NCI-H2196 (cell line): ENCODE results near the gene PDYN.
"Not testable (repeated sequence)": the region's sequence is repeated elsewhere in the genome, so short reads cannot be mapped to it uniquely, and the experiment has no call there.

ENCODE experiments used
- DNase-seq: peaks from one replicate; lab custom pipeline; 2025; ENCODE audit not compliant: unreplicated experiment; lab: John Stamatoyannopoulos, UW

Gene PDYN

DNA sequence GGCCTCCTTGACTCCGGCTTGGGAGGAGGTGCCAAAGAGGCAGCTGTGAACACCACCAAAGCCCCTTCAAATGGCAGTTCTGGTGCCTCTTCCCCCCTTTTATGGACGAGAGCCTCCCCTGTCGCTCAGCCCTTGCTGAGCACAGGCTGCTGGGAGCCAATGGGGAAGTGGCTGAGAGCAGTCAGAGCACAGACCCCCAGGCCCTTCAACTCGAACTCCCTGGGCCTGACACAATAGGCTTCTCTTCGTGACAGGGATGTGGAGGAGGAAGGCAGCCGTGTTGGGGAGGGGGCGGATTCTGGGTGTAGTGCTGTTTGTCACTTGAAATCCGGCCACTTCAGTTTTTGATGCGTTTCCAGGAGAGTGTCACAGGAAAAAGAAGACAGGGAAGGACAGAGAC is at the start of gene PDYN:
Gene PDYN (minus strand): TSS at position 73 of the 400 bp plus-strand sequence. CDS start 10,974 bp downstream, outside the sequence.
- no peak for DNase-seq

DNA sequence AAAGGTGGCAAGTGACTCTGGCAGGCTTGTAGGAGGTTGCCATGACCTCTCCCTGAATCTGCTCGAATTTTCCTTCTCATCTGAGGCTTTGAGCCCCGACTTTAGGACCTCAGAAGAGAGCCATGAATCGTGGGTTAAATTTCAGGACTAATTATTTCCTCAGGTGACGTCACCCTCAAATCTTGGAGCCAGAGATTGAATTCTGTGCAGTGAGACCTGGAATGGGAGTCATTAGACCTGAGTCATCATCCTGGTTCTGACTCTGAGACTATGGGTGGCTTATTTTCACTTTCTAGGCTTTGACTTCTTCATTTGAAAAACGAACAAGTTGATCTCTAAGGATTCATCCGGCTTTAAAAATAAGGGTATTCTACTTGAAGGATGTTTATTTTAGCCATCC is 48.5 kb upstream of the PDYN start:
- no peak for DNase-seq

- DNase-seq = no peak
These were observed 44.3 kb upstream of the PDYN start for GRCh38 chr20:2038161-2038560.

- DNase-seq = no peak
These were observed 43.5 kb upstream of the PDYN start for GRCh38 chr20:2037296-2037914.

- not testable (repeated sequence) for DNase-seq
These were observed 42.5 kb upstream of the PDYN start for GRCh38 chr20:2036357-2036756.

DNA sequence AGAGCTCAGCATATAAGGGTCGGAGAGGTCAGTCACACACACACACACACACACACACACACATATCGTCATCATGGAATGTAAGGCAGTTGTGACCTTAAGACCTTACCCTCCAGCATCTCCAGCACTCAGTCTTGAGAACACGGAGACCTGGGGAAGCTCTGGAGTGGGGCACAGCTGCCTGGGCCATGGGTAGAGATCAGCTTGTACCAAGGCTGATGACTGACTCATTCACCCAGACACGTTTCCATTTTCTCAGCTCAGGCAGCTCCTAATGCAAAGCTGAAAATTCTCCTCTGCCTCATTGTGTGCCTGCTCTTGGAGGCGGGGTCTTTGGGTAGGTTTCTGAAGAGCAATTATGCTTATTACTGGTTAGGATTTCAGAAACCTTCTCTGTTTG is 38.3 kb upstream of the PDYN start:
- no peak for DNase-seq

DNA sequence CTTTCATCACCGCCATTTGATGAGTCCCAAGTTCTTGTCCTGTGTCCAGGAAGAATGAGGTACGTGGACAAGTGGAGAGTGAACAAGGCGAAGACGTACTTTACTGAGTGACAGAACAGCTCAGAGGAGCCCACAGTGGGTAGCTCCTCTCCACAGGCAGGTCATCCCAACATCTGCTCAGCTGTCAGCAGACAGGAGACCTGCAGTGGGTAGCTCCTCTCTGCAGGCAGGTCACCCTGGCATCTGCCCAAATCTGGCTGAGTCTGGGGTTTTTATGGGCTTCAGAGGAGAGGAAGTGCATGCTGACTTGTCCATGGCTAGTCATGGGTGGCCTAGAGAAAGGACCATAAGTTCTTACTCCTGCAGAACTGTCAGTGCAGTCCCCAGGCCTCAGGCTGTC is 32.7 kb upstream of the PDYN start:
- DNase-seq = no peak

DNA sequence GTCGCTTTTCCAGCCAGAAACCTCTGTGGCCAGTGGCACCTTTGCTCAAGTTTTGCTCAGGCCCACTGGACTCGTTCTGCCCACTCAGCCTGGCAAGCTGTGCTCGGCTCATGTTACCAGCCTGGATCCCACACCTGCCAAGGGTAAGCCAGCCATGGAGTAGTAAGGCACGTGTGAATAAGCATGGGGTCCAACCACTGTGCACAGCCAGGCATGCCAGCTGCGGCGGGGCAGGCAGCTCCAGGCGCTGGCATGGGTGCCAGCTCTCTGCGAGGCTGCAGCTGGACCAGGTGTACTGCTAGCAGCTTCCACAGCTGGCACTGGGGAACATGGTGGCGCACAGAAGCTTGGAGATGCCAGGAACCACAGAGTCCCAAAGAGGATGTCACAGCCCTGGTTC is 32.1 kb upstream of the PDYN start:
- no peak for DNase-seq

DNA sequence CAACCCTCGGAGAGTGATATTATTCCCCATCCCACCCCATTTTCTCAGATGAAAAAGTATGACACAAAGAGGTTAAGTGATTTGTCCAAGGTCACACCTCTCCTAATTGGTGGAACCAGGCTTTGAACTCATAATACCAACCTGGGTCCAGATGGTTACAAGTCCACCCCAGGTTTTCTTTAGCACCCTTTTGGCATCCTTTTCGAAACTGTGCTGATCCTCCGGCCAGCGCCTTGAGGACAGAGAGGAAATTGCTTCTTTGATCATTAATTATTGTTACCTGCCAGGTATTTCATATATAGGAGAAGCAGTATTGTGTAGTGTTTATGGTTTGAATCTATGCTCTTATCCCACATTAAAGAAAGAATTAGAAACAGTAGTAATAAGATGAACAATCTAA is 29.3 kb upstream of the PDYN start:
- DNase-seq = no peak

GRCh38 chr20:2022163-2022562 is 28.3 kb upstream of the PDYN start:
- no peak for DNase-seq

DNA sequence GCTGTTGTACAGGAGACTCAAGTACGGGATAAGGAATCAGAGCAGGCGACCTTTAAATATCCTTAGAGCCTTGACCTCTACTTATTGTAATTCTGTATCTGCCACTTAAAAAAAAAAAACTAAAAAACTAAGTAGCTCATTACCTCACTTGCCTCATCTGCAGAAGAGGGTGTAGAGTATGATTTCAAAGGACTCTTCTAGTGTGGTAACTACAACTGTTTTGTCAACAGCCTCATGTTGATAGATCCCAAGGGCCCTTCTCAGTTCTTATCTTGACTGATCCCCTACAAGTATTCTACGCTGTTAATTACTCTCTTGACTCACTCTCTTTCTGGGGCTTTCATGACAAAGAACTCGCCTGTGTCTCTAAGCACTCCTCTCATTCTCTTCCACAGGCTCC is 16.7 kb upstream of the PDYN start:
- DNase-seq = no peak

- peak; percentile 11 for DNase-seq
These were observed 12.8 kb upstream of the PDYN start for GRCh38 chr20:2006452-2007361.

- peak; percentile 6 for DNase-seq
These were observed 12.1 kb upstream of the PDYN start for GRCh38 chr20:2005831-2006426.

DNA sequence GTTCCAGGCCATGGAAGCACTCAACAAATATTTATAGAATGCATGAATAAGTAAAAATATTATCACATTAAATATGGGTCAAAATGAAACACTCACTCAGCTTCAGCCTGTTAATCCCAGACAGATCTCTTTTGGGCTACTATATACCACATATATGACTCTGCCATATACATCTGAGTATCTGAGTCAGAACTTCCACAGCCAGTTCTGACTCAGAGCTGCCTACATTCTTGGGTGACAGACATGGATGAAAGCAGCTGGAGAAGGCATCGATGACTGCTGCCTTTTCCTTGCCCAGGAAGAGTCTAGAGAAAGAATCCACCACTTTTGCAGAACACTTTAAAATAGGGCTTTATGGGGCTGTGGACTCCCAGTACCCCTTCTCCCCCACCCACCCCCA is 11.5 kb upstream of the PDYN start:
- no peak for DNase-seq

GRCh38 chr20:2004171-2004570 is 10.3 kb upstream of the PDYN start:
- no peak for DNase-seq

- DNase-seq = no peak
These were observed 8.5 kb upstream of the PDYN start for GRCh38 chr20:2002365-2002764.

GRCh38 chr20:2001119-2001518 is 7.3 kb upstream of the PDYN start:
- DNase-seq = no peak

DNA sequence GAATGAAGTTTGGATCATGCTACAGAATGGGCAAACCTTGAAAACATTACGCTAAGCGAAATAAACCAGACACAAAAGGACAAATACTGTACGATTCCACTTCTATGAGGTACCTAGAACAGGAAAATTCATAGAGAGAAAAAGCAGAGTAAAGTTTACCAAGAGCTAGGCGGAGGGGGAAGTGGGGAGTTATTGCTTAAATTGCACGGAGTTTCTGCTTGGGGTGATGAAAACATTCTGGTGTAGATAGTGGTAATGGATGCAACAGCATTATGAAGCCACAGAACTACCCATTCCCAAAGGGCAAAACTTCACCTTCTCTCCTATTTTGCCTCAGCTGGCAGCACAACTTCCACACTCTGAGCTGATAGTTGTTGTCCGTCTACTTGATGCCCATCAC is 6.4 kb upstream of the PDYN start:
- DNase-seq = no peak

DNA sequence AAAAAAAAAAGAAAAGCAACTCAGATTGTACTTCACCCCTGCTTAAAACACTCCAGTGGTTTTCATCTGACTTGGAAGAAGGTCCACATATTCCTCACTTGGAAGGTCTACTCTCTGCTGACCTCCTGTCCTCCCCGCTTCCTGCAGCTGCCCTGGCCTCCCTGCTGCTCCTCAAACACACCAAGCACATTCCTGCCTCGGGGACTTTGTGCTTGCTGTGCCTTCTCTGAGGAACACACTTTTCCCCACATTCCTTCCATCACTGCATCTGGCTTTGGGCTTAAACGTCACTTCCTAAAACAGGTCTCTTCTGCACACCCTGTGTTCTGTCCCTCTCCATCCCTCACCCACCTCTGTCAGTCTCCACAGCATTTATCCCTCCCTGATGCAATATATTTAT is 4.9 kb upstream of the PDYN start:
- DNase-seq = no peak

- DNase-seq = no peak
These were observed 4.3 kb upstream of the PDYN start for GRCh38 chr20:1998193-1998520.

- DNase-seq = no peak
These were observed 3.8 kb upstream of the PDYN start for GRCh38 chr20:1997483-1998192.
